ENCODE measurements around the gene CERKL. TPM values are rescaled to one million over a fixed set of nuclear protein-coding genes. Genes with fewer than 3 reads are reported as not detected.

Gene CERKL
- total RNA-seq, 2 donors from 2014 or later: 0.52 to 0.66 TPM

DNA sequence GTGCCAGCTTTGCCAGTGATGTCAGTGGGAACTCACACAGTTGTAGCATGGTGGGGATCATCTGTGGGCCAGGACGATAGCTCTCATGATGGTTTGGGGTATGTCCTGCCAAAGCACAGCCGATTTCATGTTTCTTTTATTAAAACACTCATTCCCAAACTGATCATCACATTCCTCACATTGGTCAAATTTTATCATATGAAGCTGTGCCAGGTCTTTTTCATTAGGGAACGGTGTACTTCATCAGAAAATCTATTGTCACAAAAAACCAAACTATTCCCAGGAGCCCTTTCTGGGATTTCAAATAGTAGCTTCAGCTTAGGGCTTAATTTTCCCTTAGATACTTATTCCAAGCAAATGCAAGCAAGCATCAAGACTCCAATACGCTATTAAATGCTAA, 157.7 kb downstream of the CERKL start:
- 60 to 63% methylated on average over 4 of the region's 4 CpGs for WGBS, 2 donors
- no peak overlapping the region for H3K4me3 ChIP-seq
- ATAC-seq (no peak), DNase-seq (no peak)
- no peak overlapping the region for H3K27ac ChIP-seq
- intact Hi-C loops (cut with DNase I): no loop called here
- no peaks in the 10 kb centered on the region for H3K27me3 ChIP-seq
- no peaks in the 10 kb centered on the region for H3K4me1 ChIP-seq
- TF ChIP-seq, protein P1, sequence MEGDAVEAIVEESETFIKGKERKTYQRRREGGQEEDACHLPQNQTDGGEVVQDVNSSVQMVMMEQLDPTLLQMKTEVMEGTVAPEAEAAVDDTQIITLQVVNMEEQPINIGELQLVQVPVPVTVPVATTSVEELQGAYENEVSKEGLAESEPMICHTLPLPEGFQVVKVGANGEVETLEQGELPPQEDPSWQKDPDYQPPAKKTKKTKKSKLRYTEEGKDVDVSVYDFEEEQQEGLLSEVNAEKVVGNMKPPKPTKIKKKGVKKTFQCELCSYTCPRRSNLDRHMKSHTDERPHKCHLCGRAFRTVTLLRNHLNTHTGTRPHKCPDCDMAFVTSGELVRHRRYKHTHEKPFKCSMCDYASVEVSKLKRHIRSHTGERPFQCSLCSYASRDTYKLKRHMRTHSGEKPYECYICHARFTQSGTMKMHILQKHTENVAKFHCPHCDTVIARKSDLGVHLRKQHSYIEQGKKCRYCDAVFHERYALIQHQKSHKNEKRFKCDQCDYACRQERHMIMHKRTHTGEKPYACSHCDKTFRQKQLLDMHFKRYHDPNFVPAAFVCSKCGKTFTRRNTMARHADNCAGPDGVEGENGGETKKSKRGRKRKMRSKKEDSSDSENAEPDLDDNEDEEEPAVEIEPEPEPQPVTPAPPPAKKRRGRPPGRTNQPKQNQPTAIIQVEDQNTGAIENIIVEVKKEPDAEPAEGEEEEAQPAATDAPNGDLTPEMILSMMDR (IDR thresholded peaks at IDR 0.05): no peak
- TF ChIP-seq POLR2A (IDR thresholded peaks at IDR 0.05): no peak
- H3K36me3 ChIP-seq (replicated peaks in 1 of 2; ENCODE audit: insufficient read depth in 1 of 2, low read depth in 2 of 2): no peaks in the 10 kb centered on the region
- H3K9me3 ChIP-seq: no peaks in the 10 kb centered on the region

Other genes with a start within 250 kb of the CERKL start
- 1 to 10 TPM; 3.4 to 4.3 TPM for gene ITGA4, start 199.7 kb downstream of the CERKL start, total RNA-seq
- gene NEUROD1, start 23.4 kb upstream of the CERKL start, total RNA-seq: 1 to 10 TPM; 2.6 TPM
- gene ITPRID2, start 234.6 kb upstream of the CERKL start, total RNA-seq: 100 to 1,000 TPM; 224 to 274 TPM